Adrenal gland (tissue), 12 donors: ENCODE measurements around the gene ZNF692. TPM values are rescaled to one million over a fixed set of nuclear protein-coding genes. Genes with fewer than 3 reads are reported as not detected.
A peak's percentile ranks its signal among the peaks of the same experiment; 100 is the strongest.

ENCODE experiments used
- DNase-seq, 7 donors: peaks; one replicate each; pipeline ENCODE4 v3.0.0-alpha.2; 2019 to 2020
- H3K27ac ChIP-seq, 5 donors: fragments of 200-600 bp; sonication (generic) in 4 of 5; 1 replicate in 3 of 5; 2 replicates in 2 of 5; pipeline versions ENCODE4 v1.5.1 to v1.8.0; 2016 to 2020; ENCODE audit warnings: mild to moderate bottlenecking in 1 of 5
- H3K27me3 ChIP-seq: fragments of 200-600 bp; 2 replicates; pipeline ENCODE4 v1.8.0; 2021
- H3K36me3 ChIP-seq, 2 donors: fragments of 200-600 bp; replicated peaks in 1 of 2; 1 replicate in 1 of 2; 2 replicates in 1 of 2; pipeline versions ENCODE4 v1.5.1 to v1.8.0; 2018 to 2022
- H3K4me1 ChIP-seq, 2 donors: fragments of 200-600 bp; replicated peaks in 1 of 2; 1 replicate in 1 of 2; 2 replicates in 1 of 2; pipeline versions ENCODE4 v1.5.1 to v1.8.0; 2018 to 2021
- H3K4me3 ChIP-seq, 4 donors: fragments of 200-600 bp; sonication (generic) in 3 of 4; one replicate each; pipeline ENCODE4 v1.5.1; 2016 to 2018
- H3K9me3 ChIP-seq, 3 donors: fragments of 200-600 bp; sonication (generic) in 1 of 3; replicated peaks in 1 of 3; 1 replicate in 2 of 3; 2 replicates in 1 of 3; pipeline versions ENCODE4 v1.5.1 to v1.8.0; 2016 to 2021
- POLR2A ChIP-seq, 2 donors: fragments of 450-650 bp; IDR thresholded peaks; one replicate each; pipeline ENCODE4 v1.6.1; 2017; ENCODE audit warnings: antibody characterized with exemption in 2 of 2, mild to moderate bottlenecking in 2 of 2, moderate library complexity in 1 of 2
- WGBS, 4 donors: extraction: QIAGEN DNeasy Blood & Tissue Kit in 2 of 4; methylation state at CpG; one replicate each; pipeline versions ENCODE4 v1.1.5 to v1.1.7; 2013 to 2017; 5-methylcytosine and 5-hydroxymethylcytosine counted together
- intact Hi-C, 2 donors: fragments of 100-400 bp; cut with DNase I; formaldehyde crosslinking; loops; one replicate each; pipeline versions ENCODE4 v1.14.1 to v1.15.0; 2022 to 2023
- polyA plus RNA-seq, 3 donors: library from polyadenylated mRNA; stranded (reverse); fragments of 200-250 nt in 2 of 3; fragments of 350-450 nt in 1 of 3; fragmentation: Illumina TruSeq in 1 of 3; extraction: RNeasy Lipid Tissue Mini Kit (QIAGEN cat#74804) in 1 of 3; gene quantifications; one replicate each; pipeline ENCODE4 v1.2.3, GENCODE V29; 2013 to 2014
- total RNA-seq, 9 donors: library from RNA; depleted of rRNA in 4 of 9; stranded (reverse); fragments of >200 nt in 4 of 9; fragments of 120-200 nt in 1 of 9; fragmentation: NEBNext Ultra II Directional in 1 of 9; extraction: Animal tissue kit (Norgen Biotek cat#: 25700) in 1 of 9; gene quantifications; one replicate each; pipeline versions ENCODE4 v1.1.0 to v1.2.4, GENCODE V29; 2013 to 2023
- TF ChIP-seq, protein P1 (sequence below), 6 experiments: fragments of 450-650 bp in 4 of 6; fragments of 200-600 bp in 2 of 6; sonication (generic) in 1 of 6; IDR thresholded peaks; 1 replicate in 5 of 6; 2 replicates in 1 of 6; pipeline versions ENCODE4 v1.5.1 to v1.8.0; 2016 to 2021; ENCODE audit warnings: antibody characterized with exemption in 6 of 6, mild to moderate bottlenecking in 2 of 6, moderate library complexity in 1 of 6
- donor health status: healthy with polysubstance abuse.
- donor health status: Bipolar disorder and iron deficiency.
- donor health status: DM: yes; HTN: yes; CAD: no.
- donor health status: DM: no; HTN: no; CAD: no.
- donor health status: DM: no; HTN: no; CAD: no.
- donor health status: DM: yes; HTN: yes; CAD: no.

Gene ZNF692
- total and polyA plus RNA-seq, 12 donors = 10.3 to 366 (median 30.4) TPM

DNA sequence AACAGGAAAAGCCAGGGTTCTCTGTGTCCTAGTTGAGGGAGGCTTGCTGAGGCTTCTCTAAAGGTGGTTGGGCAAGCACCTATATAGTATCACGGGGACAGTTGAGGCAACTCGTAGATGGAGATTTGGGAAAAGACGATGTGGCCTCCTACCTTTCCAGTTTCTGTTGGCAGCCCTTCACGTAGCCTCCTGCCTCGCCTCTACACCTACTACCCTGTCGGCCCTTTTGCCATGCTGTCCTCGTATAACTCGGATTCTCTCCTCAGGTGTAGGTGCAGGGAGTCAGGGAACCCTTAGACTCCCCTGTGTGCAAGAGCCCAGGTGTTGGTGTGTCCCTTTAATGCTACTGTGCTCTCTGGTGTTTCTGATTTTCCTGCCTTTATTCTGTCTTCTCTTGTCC is 10.3 kb downstream of the ZNF692 start:
- intact Hi-C loops = no loop called here
- 92 to 96% (median 94%) methylated on average over 8 of the region's 8 CpGs for WGBS, 4 donors
- no peaks in the 10 kb centered on the region for H3K9me3 ChIP-seq
- no peaks in the 10 kb centered on the region for H3K4me1 ChIP-seq
- no peaks in the 10 kb centered on the region for H3K27me3 ChIP-seq
- TF ChIP-seq POLR2A (IDR thresholded peaks at IDR 0.05) = no peak
- DNase-seq = no peak
- H3K27ac ChIP-seq = no peak overlapping the region
- peaks cover 0 to 63% of the 10 kb centered on the region in 2 donors for H3K36me3 ChIP-seq
- no peak overlapping the region for H3K4me3 ChIP-seq

DNA sequence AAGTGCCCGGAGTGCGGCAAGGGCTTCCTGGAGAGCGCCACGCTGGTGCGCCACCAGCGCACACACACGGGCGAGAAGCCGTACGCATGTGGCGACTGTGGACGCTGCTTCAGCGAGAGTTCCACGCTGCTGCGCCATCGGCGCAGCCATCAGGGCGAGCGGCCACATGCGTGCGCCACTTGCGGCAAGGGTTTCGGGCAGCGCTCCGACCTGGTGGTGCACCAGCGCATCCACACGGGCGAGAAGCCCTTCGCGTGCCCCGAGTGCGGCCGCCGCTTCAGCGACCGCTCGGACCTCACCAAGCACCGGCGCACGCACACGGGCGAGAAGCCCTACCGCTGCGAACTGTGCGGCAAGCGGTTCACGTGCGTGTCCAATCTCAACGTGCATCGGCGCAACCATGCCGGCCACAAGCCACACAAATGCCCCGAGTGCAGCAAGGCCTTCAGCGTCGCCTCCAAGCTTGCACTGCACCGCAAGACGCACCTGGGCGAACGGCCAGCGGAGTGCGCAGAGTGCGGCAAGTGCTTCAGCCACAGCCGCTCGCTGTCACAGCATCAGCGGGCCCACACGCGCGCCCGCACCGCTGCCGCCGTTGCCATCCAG is 10.8 kb downstream of the ZNF692 start:
- Histone ChIP-seq H3K4me1 (no peaks in the 10 kb centered on the region), H3K9me3 (no peaks in the 10 kb centered on the region), H3K27ac (no peak overlapping the region), H3K27me3 (no peaks in the 10 kb centered on the region), H3K4me3 (no peak overlapping the region), H3K36me3 (peaks cover 0 to 60% of the 10 kb centered on the region in 2 donors)
- no peak for TF ChIP-seq POLR2A (IDR thresholded peaks at IDR 0.05)
- TF ChIP-seq, protein P1, sequence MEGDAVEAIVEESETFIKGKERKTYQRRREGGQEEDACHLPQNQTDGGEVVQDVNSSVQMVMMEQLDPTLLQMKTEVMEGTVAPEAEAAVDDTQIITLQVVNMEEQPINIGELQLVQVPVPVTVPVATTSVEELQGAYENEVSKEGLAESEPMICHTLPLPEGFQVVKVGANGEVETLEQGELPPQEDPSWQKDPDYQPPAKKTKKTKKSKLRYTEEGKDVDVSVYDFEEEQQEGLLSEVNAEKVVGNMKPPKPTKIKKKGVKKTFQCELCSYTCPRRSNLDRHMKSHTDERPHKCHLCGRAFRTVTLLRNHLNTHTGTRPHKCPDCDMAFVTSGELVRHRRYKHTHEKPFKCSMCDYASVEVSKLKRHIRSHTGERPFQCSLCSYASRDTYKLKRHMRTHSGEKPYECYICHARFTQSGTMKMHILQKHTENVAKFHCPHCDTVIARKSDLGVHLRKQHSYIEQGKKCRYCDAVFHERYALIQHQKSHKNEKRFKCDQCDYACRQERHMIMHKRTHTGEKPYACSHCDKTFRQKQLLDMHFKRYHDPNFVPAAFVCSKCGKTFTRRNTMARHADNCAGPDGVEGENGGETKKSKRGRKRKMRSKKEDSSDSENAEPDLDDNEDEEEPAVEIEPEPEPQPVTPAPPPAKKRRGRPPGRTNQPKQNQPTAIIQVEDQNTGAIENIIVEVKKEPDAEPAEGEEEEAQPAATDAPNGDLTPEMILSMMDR (IDR thresholded peaks at IDR 0.05) = no peak
- 94 to 96% (median 95%) methylated on average over 23 to 72 of the region's 72 CpGs for WGBS, 4 donors
- intact Hi-C loops = no loop called here
- DNase-seq = peak in 2 of 7 donors; percentile 18 to 51

DNA sequence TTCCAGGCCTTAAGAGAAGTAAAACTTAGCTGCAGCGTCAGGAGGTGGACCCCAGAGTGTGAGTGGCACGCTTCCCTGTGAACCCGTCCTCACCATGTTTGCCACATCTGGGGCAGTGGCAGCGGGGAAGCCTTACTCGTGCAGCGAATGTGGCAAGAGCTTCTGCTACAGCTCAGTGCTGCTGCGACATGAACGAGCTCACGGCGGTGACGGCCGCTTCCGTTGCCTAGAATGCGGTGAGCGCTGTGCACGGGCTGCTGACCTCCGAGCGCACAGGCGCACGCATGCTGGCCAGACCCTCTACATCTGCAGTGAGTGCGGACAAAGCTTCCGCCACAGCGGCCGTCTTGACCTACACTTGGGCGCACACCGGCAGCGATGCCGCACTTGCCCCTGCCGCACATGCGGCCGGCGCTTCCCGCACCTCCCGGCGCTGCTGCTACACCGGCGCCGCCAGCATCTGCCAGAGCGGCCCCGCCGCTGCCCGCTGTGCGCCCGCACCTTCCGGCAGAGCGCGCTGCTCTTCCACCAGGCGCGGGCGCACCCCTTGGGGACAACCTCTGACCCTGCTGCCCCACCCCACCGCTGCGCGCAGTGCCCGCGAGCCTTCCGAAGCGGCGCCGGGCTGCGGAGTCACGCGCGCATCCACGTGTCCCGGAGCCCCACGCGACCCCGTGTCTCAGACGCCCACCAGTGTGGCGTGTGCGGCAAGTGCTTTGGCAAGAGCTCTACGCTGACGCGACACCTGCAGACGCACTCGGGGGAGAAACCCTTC is 11.5 kb downstream of the ZNF692 start:
- intact Hi-C loops = no loop called here
- no peak overlapping the region for H3K4me3 ChIP-seq
- peak in 2 of 7 donors; percentile 16 to 50 for DNase-seq
- TF ChIP-seq POLR2A (IDR thresholded peaks at IDR 0.05) = no peak
- TF ChIP-seq, protein P1 (IDR thresholded peaks at IDR 0.05) = no peak
- H3K27me3 ChIP-seq = no peaks in the 10 kb centered on the region
- 92 to 94% (median 93%) methylated on average over 45 to 76 of the region's 76 CpGs for WGBS, 4 donors
- H3K27ac ChIP-seq = no peak overlapping the region
- no peaks in the 10 kb centered on the region for H3K9me3 ChIP-seq
- no peaks in the 10 kb centered on the region for H3K4me1 ChIP-seq
- peaks cover 0 to 60% of the 10 kb centered on the region in 2 donors for H3K36me3 ChIP-seq

DNA sequence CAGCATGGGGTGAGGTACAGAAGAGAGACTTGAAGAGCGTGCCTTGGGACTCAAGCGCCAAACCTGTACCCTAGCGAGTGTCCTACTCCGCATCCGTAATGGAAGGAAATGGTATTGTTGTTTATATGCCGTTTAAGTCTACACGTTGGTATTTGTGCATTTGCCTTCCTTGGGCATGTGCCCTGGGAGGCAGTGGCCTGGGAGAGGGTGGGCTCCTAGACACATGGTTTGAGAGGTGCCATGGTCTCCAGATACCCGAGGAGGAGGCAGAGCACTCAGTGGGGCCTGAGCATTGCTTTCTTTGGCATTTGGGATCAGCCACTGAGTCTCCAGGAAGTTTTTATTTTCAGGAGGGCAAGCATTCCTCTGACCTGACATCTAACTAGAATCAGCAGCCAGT is 14.4 kb downstream of the ZNF692 start:
- no peaks in the 10 kb centered on the region for H3K9me3 ChIP-seq
- H3K27me3 ChIP-seq = no peaks in the 10 kb centered on the region
- peaks cover 0 to 50% of the 10 kb centered on the region in 2 donors for H3K36me3 ChIP-seq
- DNase-seq = no peak
- WGBS, 4 donors = 85 to 94% (median 91%) methylated on average over 8 of the region's 8 CpGs
- intact Hi-C loops = no loop called here
- H3K4me1 ChIP-seq = peaks cover 0 to 7% of the 10 kb centered on the region in 2 donors
- no peak overlapping the region for H3K27ac ChIP-seq
- TF ChIP-seq, protein P1 (IDR thresholded peaks at IDR 0.05) = no peak
- H3K4me3 ChIP-seq = no peak overlapping the region
